AG04449 (cell line): ENCODE measurements around the gene B3GALT5.

Experiments
- CTCF ChIA-PET: fragments of 350-600 bp; formaldehyde crosslinking; extraction: SDS; loops from one replicate; lab custom pipeline; 2021; ENCODE audit warnings: antibody characterized with exemption; lab: Yijun Ruan, JAX
- POLR2A ChIA-PET: fragments of 400-600, 350-600 bp; formaldehyde crosslinking; extraction: SDS; loops from one replicate; lab custom pipeline; 2020; ENCODE audit warnings: antibody characterized with exemption, inconsistent platforms; lab: Yijun Ruan, JAX
- DNase-seq: peaks from one replicate; pipeline ENCODE4 v3.0.0-alpha.2; 2010; ENCODE audit warnings: low read depth, low spot score
- H3K4me3 ChIP-seq: 2 replicates; pipeline ENCODE4 v1.5.1; 2011; ENCODE audit warnings: low read depth, mild to moderate bottlenecking, control low read depth, low read length
- CTCF ChIP-seq: IDR thresholded peaks from one replicate; pipeline ENCODE4 v1.5.1; 2011; ENCODE audit warnings: mild to moderate bottlenecking, moderate library complexity, low read length, control low read depth, inconsistent platforms; ENCODE audit not compliant: insufficient read depth; ENCODE audit errors: missing control alignments

The B3GALT5 gene

GRCh38 chr21:39694750-39695149 lies 82.0 kb downstream of the B3GALT5 start:
- POLR2A ChIA-PET = interaction anchor here (0.5 kb wide), 1 partner anchor 143 kb away, joined by 3 read pairs; no protein-coding TSS in a partner anchor
- CTCF ChIA-PET = interaction anchor here (1.1 to 1.3 kb wide), 3 partner anchors 11 to 176 kb away, joined by 3 to 4 read pairs (median 4); no protein-coding TSS in a partner anchor
- DNase-seq = no peak

GRCh38 chr21:39696196-39696595 lies 83.5 kb downstream of the B3GALT5 start:
- ChIA-PET POLR2A (no interaction called here), CTCF (interaction anchor here (1.7 kb wide), 1 partner anchor 178 kb away, joined by 8 read pairs; no protein-coding TSS in a partner anchor)
- no peak overlapping the region for H3K4me3 ChIP-seq
- TF ChIP-seq CTCF = no peak
- no peak for DNase-seq

More at GRCh38 chr21:39694750-39695149, 82.0 kb downstream of the B3GALT5 start:
- no peak overlapping the region for H3K4me3 ChIP-seq
- no peak for TF ChIP-seq CTCF

- ChIA-PET POLR2A (no interaction called here), CTCF (interaction anchor here (1.0 to 1.7 kb wide), 2 partner anchors 9 to 179 kb away, joined by 4 to 8 read pairs; no protein-coding TSS in a partner anchor)
- no peak overlapping the region for H3K4me3 ChIP-seq
- TF ChIP-seq CTCF = no peak
- DNase-seq = no peak
These were observed 83.9 kb downstream of the B3GALT5 start for GRCh38 chr21:39696618-39697017.

- CTCF ChIA-PET = interaction anchor here (5.4 kb wide), 1 partner anchor 183 kb away, joined by 31 read pairs; no protein-coding TSS in a partner anchor
- no peak overlapping the region for H3K4me3 ChIP-seq
- no peak for TF ChIP-seq CTCF
- POLR2A ChIA-PET = no interaction called here
- DNase-seq = no peak
These were observed 87.6 kb downstream of the B3GALT5 start for GRCh38 chr21:39700318-39700717.

GRCh38 chr21:39703578-39703977 lies 90.8 kb downstream of the B3GALT5 start:
- no peak overlapping the region for H3K4me3 ChIP-seq
- ChIA-PET CTCF (interaction anchor here (17.1 kb wide), 1 partner anchor 182 kb away, joined by 482 read pairs; no protein-coding TSS in a partner anchor), POLR2A (no interaction called here)
- no peak for TF ChIP-seq CTCF
- DNase-seq = no peak

GRCh38 chr21:39705849-39706248 lies 93.1 kb downstream of the B3GALT5 start:
- ChIA-PET CTCF (interaction anchor here (0.9 to 17.1 kb wide), 12 partner anchors 9 to 264 kb away, joined by 3 to 482 read pairs (median 4); no protein-coding TSS in a partner anchor), POLR2A (no interaction called here)
- no peak overlapping the region for H3K4me3 ChIP-seq
- DNase-seq = no peak
- no peak for TF ChIP-seq CTCF
